ENCODE results near the gene BCL2.

The BCL2 gene

DNA sequence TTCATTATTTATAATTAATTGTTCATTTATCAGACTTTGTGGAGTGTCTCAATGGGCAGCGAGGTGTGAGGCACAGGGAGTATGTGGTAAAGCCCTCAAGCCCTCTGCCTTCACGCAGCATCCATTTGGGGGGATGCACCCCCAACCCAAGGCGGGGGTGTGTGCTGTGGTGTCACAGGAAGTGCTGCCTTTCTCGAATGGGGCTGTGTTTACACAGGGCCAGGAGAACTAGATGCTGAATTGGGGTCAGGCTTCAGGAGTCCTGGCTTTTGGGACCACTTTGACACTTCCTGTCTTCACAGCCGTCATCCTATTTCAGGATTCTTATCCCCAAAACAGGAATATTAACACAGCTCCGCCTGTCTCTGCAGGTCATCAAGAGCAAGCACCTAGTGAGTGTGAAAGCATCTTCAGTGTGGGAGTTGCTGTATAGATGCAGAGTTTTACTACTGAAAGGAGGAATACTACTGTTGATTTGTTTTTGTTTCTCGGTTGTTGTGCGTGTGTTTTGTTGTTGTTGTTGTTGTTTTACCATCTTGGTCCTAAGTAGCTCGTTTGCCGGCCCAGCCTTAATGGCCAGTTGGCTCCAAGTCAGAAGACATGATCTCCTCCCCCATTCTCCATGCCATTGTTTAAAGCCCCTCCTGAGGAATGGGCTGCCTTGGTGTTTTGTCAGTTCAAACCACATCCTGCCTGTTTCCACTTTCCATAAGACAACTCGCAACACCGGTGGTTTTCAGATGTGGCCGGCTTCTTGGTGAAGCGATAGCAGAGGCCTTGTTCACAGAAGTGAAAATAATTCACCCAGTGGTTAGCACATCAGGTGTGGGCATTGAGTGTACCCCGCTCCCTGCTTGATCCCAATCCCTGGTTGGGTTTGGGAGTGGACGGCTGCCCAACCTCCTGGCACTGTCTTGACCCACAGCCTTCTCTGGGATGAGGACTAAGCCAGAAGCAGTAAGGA lies 221.3 kb downstream of the BCL2 start:
- Histone ChIP-seq H3K4me1 (ENCODE audit: control insufficient read depth in 1 of 2, insufficient read depth in 1 of 2, low read depth in 1 of 2, low read length in 1 of 2) (peaks cover 28 to 36% of the 10 kb centered on the region in 2 experiments), H3K9me3 (no peaks in the 10 kb centered on the region), H3K27ac (no peak overlapping the region), H3K4me3 (ENCODE audit: low read depth in 1 of 2, low read length in 1 of 2) (no peak overlapping the region), H3K27me3 (no peaks in the 10 kb centered on the region), H3K36me3 (no peaks in the 10 kb centered on the region)
- TF ChIP-seq, protein P1, sequence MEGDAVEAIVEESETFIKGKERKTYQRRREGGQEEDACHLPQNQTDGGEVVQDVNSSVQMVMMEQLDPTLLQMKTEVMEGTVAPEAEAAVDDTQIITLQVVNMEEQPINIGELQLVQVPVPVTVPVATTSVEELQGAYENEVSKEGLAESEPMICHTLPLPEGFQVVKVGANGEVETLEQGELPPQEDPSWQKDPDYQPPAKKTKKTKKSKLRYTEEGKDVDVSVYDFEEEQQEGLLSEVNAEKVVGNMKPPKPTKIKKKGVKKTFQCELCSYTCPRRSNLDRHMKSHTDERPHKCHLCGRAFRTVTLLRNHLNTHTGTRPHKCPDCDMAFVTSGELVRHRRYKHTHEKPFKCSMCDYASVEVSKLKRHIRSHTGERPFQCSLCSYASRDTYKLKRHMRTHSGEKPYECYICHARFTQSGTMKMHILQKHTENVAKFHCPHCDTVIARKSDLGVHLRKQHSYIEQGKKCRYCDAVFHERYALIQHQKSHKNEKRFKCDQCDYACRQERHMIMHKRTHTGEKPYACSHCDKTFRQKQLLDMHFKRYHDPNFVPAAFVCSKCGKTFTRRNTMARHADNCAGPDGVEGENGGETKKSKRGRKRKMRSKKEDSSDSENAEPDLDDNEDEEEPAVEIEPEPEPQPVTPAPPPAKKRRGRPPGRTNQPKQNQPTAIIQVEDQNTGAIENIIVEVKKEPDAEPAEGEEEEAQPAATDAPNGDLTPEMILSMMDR (IDR thresholded peaks at IDR 0.05): no peak

DNA sequence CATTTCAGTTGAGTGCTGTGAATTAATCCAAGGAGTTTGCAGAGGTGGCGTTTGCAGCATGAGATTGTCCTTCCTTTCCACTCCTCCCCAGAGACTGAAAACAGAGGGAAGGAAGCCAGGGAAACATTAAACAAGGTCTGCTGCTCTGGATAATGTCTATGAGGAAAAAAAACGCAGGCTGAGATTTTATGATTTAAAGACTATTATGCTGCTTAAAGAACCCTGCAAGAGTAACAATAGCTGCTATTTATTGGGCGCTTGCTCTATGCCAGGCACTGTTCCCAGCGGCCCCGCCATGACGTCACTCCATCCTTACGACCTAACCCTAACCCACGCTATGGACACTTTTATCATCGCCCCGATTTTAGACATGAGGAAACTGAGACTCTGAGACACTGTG lies 222.4 kb downstream of the BCL2 start:
- H3K27ac ChIP-seq: no peak overlapping the region
- TF ChIP-seq, protein P1 (IDR thresholded peaks at IDR 0.05): no peak
- no peaks in the 10 kb centered on the region for H3K36me3 ChIP-seq
- no peaks in the 10 kb centered on the region for H3K9me3 ChIP-seq
- H3K4me3 ChIP-seq (ENCODE audit: low read depth in 1 of 2, low read length in 1 of 2): no peak overlapping the region
- peaks cover 28 to 36% of the 10 kb centered on the region in 2 experiments for H3K4me1 ChIP-seq (ENCODE audit: control insufficient read depth in 1 of 2, insufficient read depth in 1 of 2, low read depth in 1 of 2, low read length in 1 of 2)
- H3K27me3 ChIP-seq: no peaks in the 10 kb centered on the region

DNA sequence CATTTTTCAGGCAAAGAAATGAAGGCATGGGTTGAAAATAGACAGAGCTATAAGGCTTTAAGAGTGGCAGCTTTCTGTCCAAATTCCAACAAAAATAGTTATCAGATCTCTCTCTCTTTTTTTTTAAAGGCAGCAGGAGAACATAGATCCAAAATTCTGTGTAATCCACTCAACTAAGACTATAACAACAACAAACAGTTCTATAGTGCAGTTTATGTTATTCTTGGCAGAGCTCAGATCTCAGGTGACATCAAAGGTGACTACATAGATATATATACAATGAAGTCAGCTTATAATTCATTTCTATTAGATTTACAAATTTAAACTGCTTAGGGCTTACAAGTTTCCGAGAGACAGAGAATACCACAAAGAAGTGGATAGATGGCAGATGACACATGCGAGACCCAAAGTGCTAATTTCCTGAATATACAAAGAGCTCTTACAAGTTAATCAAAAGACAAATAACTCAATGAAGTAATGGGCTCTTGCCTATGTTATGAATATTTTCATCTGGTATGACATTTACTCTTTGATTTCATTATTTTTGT lies 223.2 kb downstream of the BCL2 start:
- Histone ChIP-seq H3K9me3 (no peaks in the 10 kb centered on the region), H3K27me3 (no peaks in the 10 kb centered on the region), H3K4me1 (ENCODE audit: control insufficient read depth in 1 of 2, insufficient read depth in 1 of 2, low read depth in 1 of 2, low read length in 1 of 2) (peaks cover 28 to 36% of the 10 kb centered on the region in 2 experiments), H3K27ac (no peak overlapping the region), H3K36me3 (no peaks in the 10 kb centered on the region), H3K4me3 (ENCODE audit: low read depth in 1 of 2, low read length in 1 of 2) (no peak overlapping the region)
- TF ChIP-seq, protein P1 (IDR thresholded peaks at IDR 0.05): no peak

DNA sequence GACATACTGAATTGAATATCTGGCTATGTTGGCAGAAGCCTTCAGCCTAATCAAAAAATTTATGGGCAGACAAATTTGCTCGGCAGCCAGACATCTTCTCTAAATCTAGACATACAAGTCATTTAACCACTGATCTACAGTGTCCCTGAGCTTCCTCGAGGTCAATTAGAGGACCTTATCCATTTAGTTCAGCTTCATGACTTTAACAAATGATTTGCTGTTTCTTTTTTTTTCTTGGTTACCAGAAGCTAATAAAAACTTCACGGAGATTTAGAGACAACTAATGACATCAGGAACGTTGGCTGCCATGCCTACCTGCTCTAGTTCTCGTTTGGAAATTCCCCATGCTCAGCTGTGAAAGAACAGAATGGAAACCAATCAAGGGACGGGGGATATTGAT lies 223.8 kb downstream of the BCL2 start:
- peaks cover 27 to 30% of the 10 kb centered on the region in 2 experiments for H3K4me1 ChIP-seq (ENCODE audit: control insufficient read depth in 1 of 2, insufficient read depth in 1 of 2, low read depth in 1 of 2, low read length in 1 of 2)
- no peaks in the 10 kb centered on the region for H3K27me3 ChIP-seq
- no peaks in the 10 kb centered on the region for H3K9me3 ChIP-seq
- H3K36me3 ChIP-seq: no peaks in the 10 kb centered on the region
- no peak overlapping the region for H3K27ac ChIP-seq
- TF ChIP-seq, protein P1 (IDR thresholded peaks at IDR 0.05): no peak
- H3K4me3 ChIP-seq (ENCODE audit: low read depth in 1 of 2, low read length in 1 of 2): no peak overlapping the region

DNA sequence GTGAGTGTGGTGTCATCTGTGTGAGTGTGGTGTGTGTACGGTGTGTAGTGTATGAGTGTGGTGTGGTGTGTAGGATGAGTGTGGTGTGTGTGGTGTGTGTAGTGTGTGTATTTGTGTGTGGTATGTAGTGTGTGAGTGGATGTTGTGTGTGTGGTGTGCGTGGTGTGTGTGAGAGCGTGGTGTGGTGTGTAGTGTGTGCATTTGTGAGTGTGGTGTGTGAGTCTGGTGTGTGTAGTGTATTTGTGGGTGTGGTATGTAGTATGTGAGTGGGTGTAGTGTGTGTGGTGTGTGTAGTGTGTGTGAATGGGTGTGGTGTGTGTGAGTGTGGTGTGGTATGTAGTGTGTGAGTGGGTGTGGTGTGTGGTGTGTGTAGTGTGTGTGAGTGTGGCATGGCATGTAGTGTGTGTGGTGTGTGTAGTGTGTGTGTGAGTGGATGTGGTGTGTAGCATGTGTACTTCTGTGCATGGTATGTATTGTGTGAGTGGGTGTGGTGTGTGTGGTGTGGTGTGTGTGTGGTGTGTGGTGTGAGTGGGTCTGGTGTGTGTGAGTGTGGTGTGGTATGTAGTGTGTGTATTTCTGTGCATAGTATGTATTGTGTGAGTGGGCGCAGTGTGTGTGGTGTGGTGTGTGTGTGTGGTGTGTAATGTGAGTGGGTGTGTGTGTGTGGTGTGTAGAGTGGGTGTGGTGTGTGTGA lies 227.8 kb downstream of the BCL2 start:
- H3K4me1 ChIP-seq (ENCODE audit: control insufficient read depth in 1 of 2, insufficient read depth in 1 of 2, low read depth in 1 of 2, low read length in 1 of 2): no peaks in the 10 kb centered on the region
- H3K4me3 ChIP-seq (ENCODE audit: low read depth in 1 of 2, low read length in 1 of 2): no peak overlapping the region
- H3K27ac ChIP-seq: no peak overlapping the region
- no peaks in the 10 kb centered on the region for H3K9me3 ChIP-seq
- TF ChIP-seq, protein P1 (IDR thresholded peaks at IDR 0.05): no peak
- no peaks in the 10 kb centered on the region for H3K36me3 ChIP-seq
- H3K27me3 ChIP-seq: no peaks in the 10 kb centered on the region

Measured in neutrophil (primary cell).